ENCODE measurements around the gene PTBP2.

PTBP2 gene

DNA sequence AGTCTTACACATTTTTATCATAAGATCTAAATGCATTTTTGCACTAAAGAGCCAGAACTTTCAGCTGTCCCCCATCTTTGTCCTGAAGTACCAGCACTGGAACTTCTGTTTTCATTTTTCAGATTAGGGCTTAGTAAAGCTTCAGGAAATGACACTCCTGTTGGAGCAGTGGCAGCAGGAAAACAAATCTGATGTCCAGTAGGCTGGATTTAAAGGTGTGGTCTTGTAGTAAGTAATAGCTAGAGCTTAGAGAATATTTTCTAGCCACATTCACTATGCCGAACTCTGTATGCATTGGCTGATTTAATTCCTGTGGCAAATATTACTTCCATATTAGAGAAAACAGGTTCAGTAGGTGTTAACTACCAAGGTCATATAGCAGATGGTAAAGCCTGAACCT lies 103.6 kb downstream of the PTBP2 start:
- no peak for DNase-seq

- DNase-seq: no peak
Observed at GRCh38 chr1:96825950-96826576, 104.5 kb downstream of the PTBP2 start.

GRCh38 chr1:96833376-96833775 lies 111.8 kb downstream of the PTBP2 start:
- no peak for DNase-seq

DNA sequence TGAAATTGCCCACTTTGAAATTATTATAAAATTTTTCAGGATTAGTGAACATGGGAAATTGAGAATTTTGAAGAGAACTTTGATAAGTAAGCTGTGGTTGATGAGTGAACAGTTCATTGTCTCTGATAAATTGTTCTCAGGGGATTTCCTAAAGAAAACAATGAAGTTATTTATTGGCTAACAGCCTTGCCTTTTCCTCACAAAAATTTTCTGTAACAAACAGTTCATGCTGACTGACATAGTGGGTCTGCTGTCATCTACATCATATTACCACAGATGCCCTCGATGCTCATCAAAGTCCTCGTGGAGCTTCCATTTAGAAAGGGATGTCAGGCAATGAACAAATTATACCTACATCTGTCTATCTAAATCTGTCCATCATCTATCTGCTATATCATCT lies 113.4 kb downstream of the PTBP2 start:
- no peak for DNase-seq

DNA sequence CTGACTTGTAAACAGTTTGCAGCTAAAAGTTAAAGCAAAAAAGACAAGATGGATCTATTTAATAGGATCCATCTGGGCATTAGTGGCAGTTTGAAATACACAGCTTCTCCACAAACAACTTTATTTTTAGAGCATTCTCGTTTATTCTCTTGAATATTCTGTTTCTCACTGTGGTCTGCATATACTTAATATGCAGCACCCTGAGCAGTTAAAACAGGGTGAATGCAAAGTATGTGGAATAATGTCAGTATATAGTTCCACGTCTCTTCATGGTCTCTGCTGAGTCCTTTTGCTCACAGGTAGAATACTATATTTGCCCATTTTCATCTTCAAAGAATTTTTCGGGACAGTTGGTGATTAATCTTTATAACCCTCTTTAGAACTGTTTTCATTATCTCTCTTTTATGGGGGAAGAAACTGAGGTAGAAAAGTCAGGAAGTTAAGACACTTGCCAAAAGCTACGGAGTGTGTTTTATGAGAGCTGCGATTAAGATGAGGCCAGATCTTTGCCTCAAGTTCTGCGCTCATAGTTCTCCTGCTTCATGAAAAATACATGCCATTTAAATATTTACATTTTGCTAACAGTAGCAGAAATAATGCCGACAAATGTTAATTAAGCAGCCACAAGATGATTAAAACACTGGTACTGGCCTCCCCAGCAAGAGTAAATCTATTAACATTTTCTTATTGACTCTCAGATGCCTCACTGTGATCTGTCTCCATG lies 115.6 kb downstream of the PTBP2 start:
- DNase-seq: no peak

GRCh38 chr1:96837781-96838216 lies 116.2 kb downstream of the PTBP2 start:
- no peak for DNase-seq

- DNase-seq: no peak
Observed at GRCh38 chr1:96840396-96840795, 118.8 kb downstream of the PTBP2 start.

DNA sequence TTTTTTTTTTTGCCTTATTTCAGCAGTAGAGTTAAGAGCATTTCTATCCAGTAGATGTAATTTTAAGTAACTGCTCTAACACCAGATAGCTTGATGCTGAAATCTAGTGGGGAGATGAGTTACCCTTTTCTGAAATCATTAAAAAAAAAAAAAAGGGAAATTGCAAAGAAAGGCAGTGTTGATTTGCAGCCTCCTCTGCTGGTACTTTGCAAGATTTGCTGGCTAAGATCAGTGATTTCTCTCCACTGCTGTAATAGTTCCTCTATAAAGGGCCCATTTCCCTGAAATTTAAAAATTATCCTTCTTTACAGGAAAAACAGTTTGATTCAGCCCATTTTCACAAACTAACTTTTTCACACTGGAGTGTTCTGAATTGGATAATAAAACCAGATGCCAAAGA lies 120.6 kb downstream of the PTBP2 start:
- no peak for DNase-seq

GRCh38 chr1:96843196-96843595 lies 121.6 kb downstream of the PTBP2 start:
- no peak for DNase-seq

GRCh38 chr1:96843601-96844000 lies 122.0 kb downstream of the PTBP2 start:
- DNase-seq: no peak

- DNase-seq: peak; percentile 47 to 53
Observed at GRCh38 chr1:96845464-96845863, 123.9 kb downstream of the PTBP2 start.

- DNase-seq: no peak
Observed at GRCh38 chr1:96861836-96862235, 140.3 kb downstream of the PTBP2 start.

DNA sequence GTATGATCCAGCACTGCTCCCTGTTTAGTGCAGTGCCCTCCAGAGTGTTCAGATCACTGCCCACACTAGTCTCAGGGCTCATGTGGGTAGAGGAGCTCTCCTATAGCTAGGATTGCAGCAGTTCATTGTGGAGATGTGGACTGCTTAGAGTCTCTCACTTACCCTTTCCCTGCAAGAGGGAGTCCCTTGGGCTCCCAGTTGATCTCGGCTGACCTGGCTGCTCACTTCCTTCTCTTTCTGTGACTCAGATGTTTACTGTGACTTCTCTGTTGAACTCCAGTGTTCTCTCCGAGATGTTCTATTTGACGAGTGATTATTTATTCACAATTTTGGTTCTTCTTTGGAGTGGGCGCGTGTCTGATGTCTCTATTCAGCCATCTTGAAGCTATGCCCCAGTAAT lies 141.9 kb downstream of the PTBP2 start:
- no peak for DNase-seq

Measured in activated T-cell treated with anti-CD3 and anti-CD28 coated beads, Interleukin-2, amount 50 U/mL, for 48 hours (primary cell).